Measurements from ENCODE around the gene RHBDF1. TPM values are rescaled to one million over a fixed set of nuclear protein-coding genes. Genes with fewer than 3 reads are reported as not detected.

RHBDF1 gene
- total and polyA plus RNA-seq, 9 of the 15 experiments (the other 6 are each of a cell fraction or from before 2014, with no cell fraction given) = 1.0 to 8.2 (median 4.2) TPM

- TF ChIP-seq CEBPG (CRISPR knock-in tag; IDR thresholded peaks at IDR 0.05) = no peak
- peak; percentile 66 to 86; a peak in 1 of 4 replicates for TF ChIP-seq CEBPG (tag; conservative IDR thresholded peaks at IDR 0.05 in 1 of 2, IDR thresholded peaks at IDR 0.05 in 1 of 2)
- no peak for TF ChIP-seq FOXJ2 (tag; IDR thresholded peaks at IDR 0.05)
- TF ChIP-seq HNRNPH1 (optimal IDR thresholded peaks at IDR 0.05; ENCODE audit: low read depth, low read length) = no peak
- TF ChIP-seq SPI1 (IDR thresholded peaks at IDR 0.05; ENCODE audit: borderline replicate concordance, low read depth, low read length) = 0 out of 2 replicates have a peak, but pooled peaks have one; percentile 2
- TF ChIP-seq E2F8 (IDR thresholded peaks at IDR 0.05; ENCODE audit: low read depth, partially characterized antibody) = no peak
- no peak for TF ChIP-seq ZNF23 (CRISPR knock-in tag; IDR thresholded peaks at IDR 0.05)
- TF ChIP-seq FOXP1 (CRISPR knock-in tag; IDR thresholded peaks at IDR 0.05) = no peak; the same call in 1 of the 2 replicates
- TF ChIP-seq REST (IDR thresholded peaks at IDR 0.05; ENCODE audit: borderline replicate concordance) = no peak
- no peak for TF ChIP-seq REST (CRISPR knock-in tag; IDR thresholded peaks at IDR 0.05; ENCODE audit: low read depth)
- TF ChIP-seq NR2C2 (CRISPR knock-in tag; IDR thresholded peaks at IDR 0.05) = no peak
- TF ChIP-seq NR2C2 (tag; IDR thresholded peaks at IDR 0.05) = no peak
- no peak for TF ChIP-seq ZNF280B (CRISPR knock-in tag; IDR thresholded peaks at IDR 0.05)
- no peak for TF ChIP-seq FOXM1 (IDR thresholded peaks at IDR 0.05; ENCODE audit: low read depth)
- TF ChIP-seq FOXM1 (CRISPR knock-in tag; IDR thresholded peaks at IDR 0.05; ENCODE audit: low read depth) = 0 out of 2 replicates have a peak, but pooled peaks have one; percentile 17
- no peak for TF ChIP-seq JUNB (CRISPR knock-in tag; conservative IDR thresholded peaks at IDR 0.05)
These were observed 4.3 kb upstream of the RHBDF1 start (continued) for GRCh38 chr16:76535-77272.
